Transverse colon (tissue), 4 donors: Measurements from ENCODE around the gene GRM3. TPM values are rescaled to one million over a fixed set of nuclear protein-coding genes. Genes with fewer than 3 reads are reported as not detected.

Source experiments
- DNase-seq: peaks from one replicate; pipeline ENCODE4 v3.0.0-alpha.2; 2019
- H3K27ac ChIP-seq, 4 donors: fragments of 200-600 bp; sonication (generic); 2 replicates each; pipeline ENCODE4 v1.5.1; 2016 to 2018; ENCODE audit warnings: inconsistent platforms in 4 of 4
- H3K27me3 ChIP-seq: fragments of 200-600 bp; sonication (generic); 2 replicates; pipeline ENCODE4 v1.5.1; 2017; ENCODE audit warnings: inconsistent platforms
- H3K36me3 ChIP-seq, 4 donors: fragments of 200-600 bp; sonication (generic); 2 replicates each; pipeline ENCODE4 v1.5.1; 2017 to 2019; ENCODE audit warnings: inconsistent platforms in 4 of 4
- H3K4me1 ChIP-seq, 4 donors: fragments of 200-600 bp; sonication (generic); 2 replicates each; pipeline ENCODE4 v1.5.1; 2017 to 2020; ENCODE audit warnings: inconsistent platforms in 4 of 4
- H3K4me3 ChIP-seq, 4 donors: fragments of 200-600 bp; sonication (generic); 1 replicate in 1 of 4; 2 replicates in 3 of 4; pipeline versions ENCODE4 v1.5.1 to v1.6.1; 2017 to 2019; ENCODE audit warnings: inconsistent platforms in 4 of 4
- H3K9me3 ChIP-seq, 2 donors: fragments of 200-600 bp; sonication (generic); 2 replicates each; pipeline ENCODE4 v1.5.1; 2017 to 2019; ENCODE audit warnings: inconsistent platforms in 2 of 2
- EP300 ChIP-seq: sonication (generic); formaldehyde crosslinking; IDR thresholded peaks from one replicate; pipeline ENCODE4 v1.6.1; 2017; ENCODE audit warnings: antibody characterized with exemption, low read depth
- POLR2A ChIP-seq: fragments of 450-650 bp; IDR thresholded peaks from one replicate; pipeline ENCODE4 v1.6.1; 2016; ENCODE audit warnings: antibody characterized with exemption, mild to moderate bottlenecking, moderate library complexity
- POLR2AphosphoS5 ChIP-seq, 3 donors: sonication (generic); formaldehyde crosslinking; IDR thresholded peaks; one replicate each; pipeline ENCODE4 v1.6.1; 2016; ENCODE audit warnings: antibody characterized with exemption in 3 of 3
- WGBS, 2 donors: methylation state at CpG; one replicate each; pipeline ENCODE4 v1.1.5; 2018; ENCODE audit warnings: low coverage in 1 of 2; 5-methylcytosine and 5-hydroxymethylcytosine counted together
- in situ Hi-C, 4 donors: fragments of 200-750 bp; cut with MboI; loops; one replicate each; pipeline versions ENCODE4 v1.15.0 to v1.15.1; 2017; ENCODE audit warnings: low sequenced_read_pairs in 3 of 4, low pct_ligation_motif_present in 1 of 4, low pct_unique_long_range_greater_than_20kb in 1 of 4
- intact Hi-C: fragments of 100-400 bp; cut with DNase I; formaldehyde crosslinking; loops from one replicate; pipeline ENCODE4 v1.15.1; 2023; ENCODE audit warnings: low total_unique reads
- total RNA-seq, 4 donors: library from RNA; depleted of rRNA; stranded (reverse); fragments of >200 nt; gene quantifications; one replicate each; pipeline ENCODE4 v1.1.0, GENCODE V29; 2016
- TF ChIP-seq, protein P1 (sequence below), 5 experiments: fragments of 200-600 bp in 3 of 5; fragments of 450-650 bp in 2 of 5; sonication (generic) in 3 of 5; IDR thresholded peaks; 1 replicate in 2 of 5; 2 replicates in 3 of 5; pipeline ENCODE4 v1.5.1; 2016 to 2017; ENCODE audit warnings: antibody characterized with exemption in 5 of 5, inconsistent platforms in 3 of 5, mild to moderate bottlenecking in 2 of 5, moderate library complexity in 1 of 5

Gene GRM3
- total RNA-seq, 4 donors from 2014 or later = not detected

GRCh38 chr7:86768394-86768793 lies 124.7 kb downstream of the GRM3 start:
- Histone ChIP-seq H3K27ac (no peak overlapping the region), H3K27me3 (no peaks in the 10 kb centered on the region), H3K9me3 (no peaks in the 10 kb centered on the region), H3K36me3 (no peaks in the 10 kb centered on the region), H3K4me3 (no peak overlapping the region), H3K4me1 (no peaks in the 10 kb centered on the region)
- DNase-seq = no peak
- TF ChIP-seq POLR2AphosphoS5 (IDR thresholded peaks at IDR 0.05) = no peak
- no peak for TF ChIP-seq POLR2A
- no peak for TF ChIP-seq EP300
- TF ChIP-seq, protein P1, sequence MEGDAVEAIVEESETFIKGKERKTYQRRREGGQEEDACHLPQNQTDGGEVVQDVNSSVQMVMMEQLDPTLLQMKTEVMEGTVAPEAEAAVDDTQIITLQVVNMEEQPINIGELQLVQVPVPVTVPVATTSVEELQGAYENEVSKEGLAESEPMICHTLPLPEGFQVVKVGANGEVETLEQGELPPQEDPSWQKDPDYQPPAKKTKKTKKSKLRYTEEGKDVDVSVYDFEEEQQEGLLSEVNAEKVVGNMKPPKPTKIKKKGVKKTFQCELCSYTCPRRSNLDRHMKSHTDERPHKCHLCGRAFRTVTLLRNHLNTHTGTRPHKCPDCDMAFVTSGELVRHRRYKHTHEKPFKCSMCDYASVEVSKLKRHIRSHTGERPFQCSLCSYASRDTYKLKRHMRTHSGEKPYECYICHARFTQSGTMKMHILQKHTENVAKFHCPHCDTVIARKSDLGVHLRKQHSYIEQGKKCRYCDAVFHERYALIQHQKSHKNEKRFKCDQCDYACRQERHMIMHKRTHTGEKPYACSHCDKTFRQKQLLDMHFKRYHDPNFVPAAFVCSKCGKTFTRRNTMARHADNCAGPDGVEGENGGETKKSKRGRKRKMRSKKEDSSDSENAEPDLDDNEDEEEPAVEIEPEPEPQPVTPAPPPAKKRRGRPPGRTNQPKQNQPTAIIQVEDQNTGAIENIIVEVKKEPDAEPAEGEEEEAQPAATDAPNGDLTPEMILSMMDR (IDR thresholded peaks at IDR 0.05) = no peak
- intact Hi-C loops (no loop called here), in situ Hi-C loops (no loop called here)
- 45 to 61% methylated on average over 1 of the region's 1 CpG for WGBS, 2 donors

DNA sequence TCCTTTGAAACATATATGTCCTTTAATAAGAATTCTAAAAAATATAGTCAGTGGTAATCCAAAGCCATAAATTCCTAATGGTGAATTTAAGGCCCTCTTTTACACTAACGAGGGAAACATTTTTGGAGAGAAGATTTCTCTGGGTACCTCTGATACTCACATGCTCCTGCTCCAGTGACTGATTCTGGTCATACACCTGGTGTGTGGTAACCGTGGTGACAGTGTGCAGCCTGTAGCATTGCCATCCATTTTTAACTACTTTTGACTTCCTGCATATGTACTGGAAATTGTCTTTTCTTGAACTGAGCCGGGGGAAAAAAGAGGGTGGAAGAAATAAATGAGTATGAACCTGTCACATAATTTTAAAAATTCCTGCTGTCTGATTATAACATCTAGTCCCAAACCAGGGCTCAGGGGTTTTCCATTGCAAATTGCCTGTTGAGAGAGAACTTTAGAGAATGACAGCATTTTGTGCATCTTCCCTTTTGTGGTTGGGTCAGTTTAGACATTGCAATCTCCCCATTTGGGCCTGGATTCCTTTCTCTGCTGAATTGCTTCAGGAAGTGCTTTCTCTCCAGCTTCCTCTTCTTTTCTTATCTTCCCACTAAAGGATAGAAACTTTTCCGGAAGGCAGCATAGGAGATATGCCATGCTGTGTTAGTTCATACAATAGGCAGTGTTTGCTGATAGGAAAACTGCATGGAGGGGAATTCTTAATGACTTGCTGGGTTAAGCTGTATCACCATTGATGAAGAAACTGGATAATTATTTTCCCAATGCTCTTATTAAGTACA lies 125.5 kb downstream of the GRM3 start:
- Histone ChIP-seq H3K27ac (no peak overlapping the region), H3K9me3 (no peaks in the 10 kb centered on the region), H3K4me3 (no peak overlapping the region), H3K27me3 (no peaks in the 10 kb centered on the region), H3K36me3 (no peaks in the 10 kb centered on the region), H3K4me1 (no peaks in the 10 kb centered on the region)
- no peak for DNase-seq
- in situ Hi-C loops = no loop called here
- TF ChIP-seq, protein P1 (IDR thresholded peaks at IDR 0.05) = no peak
- TF ChIP-seq EP300 (no peak), POLR2AphosphoS5 (IDR thresholded peaks at IDR 0.05) (no peak), POLR2A (no peak)
- WGBS, 2 donors = 70 to 74% methylated on average over 4 of the region's 4 CpGs
- intact Hi-C loops = no loop called here

- in situ Hi-C loops (no loop called here), intact Hi-C loops (no loop called here)
- Histone ChIP-seq H3K27ac (no peak overlapping the region), H3K36me3 (no peaks in the 10 kb centered on the region), H3K9me3 (no peaks in the 10 kb centered on the region), H3K4me1 (no peaks in the 10 kb centered on the region), H3K4me3 (no peak overlapping the region), H3K27me3 (no peaks in the 10 kb centered on the region)
- TF ChIP-seq EP300 (no peak), POLR2AphosphoS5 (IDR thresholded peaks at IDR 0.05) (no peak), POLR2A (no peak)
- TF ChIP-seq, protein P1 (IDR thresholded peaks at IDR 0.05) = no peak
- DNase-seq = no peak
These were observed 129.6 kb downstream of the GRM3 start for GRCh38 chr7:86773309-86773708.

DNA sequence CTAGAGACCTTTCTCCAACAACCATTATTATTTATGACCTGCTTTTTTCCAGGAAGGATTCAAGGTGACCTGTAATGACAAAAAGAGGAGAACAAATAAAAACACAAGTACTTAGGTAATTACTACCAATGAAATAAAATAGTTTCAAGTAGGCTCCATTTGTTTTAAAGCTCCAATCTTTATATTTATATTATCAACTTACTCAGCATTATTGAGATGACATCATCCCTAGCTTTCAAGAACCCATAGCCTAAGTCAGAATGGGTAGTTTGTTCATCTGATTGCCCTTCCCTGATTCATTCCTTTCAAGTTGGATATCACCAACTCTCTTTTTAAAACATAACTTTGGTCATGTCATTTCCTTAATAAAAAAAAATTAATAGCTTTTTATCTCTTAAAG lies 131.5 kb downstream of the GRM3 start:
- in situ Hi-C loops = no loop called here
- H3K4me1 ChIP-seq = no peaks in the 10 kb centered on the region
- H3K4me3 ChIP-seq = no peak overlapping the region
- H3K36me3 ChIP-seq = no peaks in the 10 kb centered on the region
- H3K9me3 ChIP-seq = no peaks in the 10 kb centered on the region
- intact Hi-C loops = no loop called here
- no peak for TF ChIP-seq EP300
- no peak for TF ChIP-seq POLR2AphosphoS5 (IDR thresholded peaks at IDR 0.05)
- TF ChIP-seq, protein P1 (IDR thresholded peaks at IDR 0.05) = no peak
- no peak for TF ChIP-seq POLR2A
- no peak for DNase-seq
- H3K27me3 ChIP-seq = no peaks in the 10 kb centered on the region
- no peak overlapping the region for H3K27ac ChIP-seq
